Stimulated activated effector memory CD8-positive, alpha-beta T cell treated with anti-CD3 and anti-CD28 coated beads, Interleukin-12 subunit alpha, Interleukin-12 subunit beta, amount 100 ng/mL, for 72 hours (primary cell): ENCODE data around the gene GHR.

Experiments
- ATAC-seq: fragments of 150-1000 bp; cut with Tn5 transposase; 2 replicates; pipeline ENCODE4 v1.10.0; 2021
- DNase-seq, 2 donors: peaks; one replicate each; pipeline ENCODE4 v3.0.0; 2021 to 2022; ENCODE audit warnings: low spot score in 2 of 2
- H3K27ac Mint-ChIP-seq: one replicate; pipeline ENCODE4 v1.8.0; 2022; ENCODE audit warnings: mild to moderate bottlenecking, mixed read lengths
- H3K36me3 Mint-ChIP-seq: one replicate; pipeline ENCODE4 v1.8.0; 2022; ENCODE audit warnings: mild to moderate bottlenecking, mixed read lengths
- H3K4me1 Mint-ChIP-seq: one replicate; pipeline ENCODE4 v1.8.0; 2022; ENCODE audit warnings: mixed read lengths
- H3K4me3 Mint-ChIP-seq: one replicate; pipeline ENCODE4 v1.8.0; 2022; ENCODE audit warnings: mild to moderate bottlenecking, mixed read lengths
- H3K9me3 Mint-ChIP-seq: one replicate; pipeline ENCODE4 v1.8.0; 2022; ENCODE audit warnings: mixed read lengths

Gene GHR

DNA sequence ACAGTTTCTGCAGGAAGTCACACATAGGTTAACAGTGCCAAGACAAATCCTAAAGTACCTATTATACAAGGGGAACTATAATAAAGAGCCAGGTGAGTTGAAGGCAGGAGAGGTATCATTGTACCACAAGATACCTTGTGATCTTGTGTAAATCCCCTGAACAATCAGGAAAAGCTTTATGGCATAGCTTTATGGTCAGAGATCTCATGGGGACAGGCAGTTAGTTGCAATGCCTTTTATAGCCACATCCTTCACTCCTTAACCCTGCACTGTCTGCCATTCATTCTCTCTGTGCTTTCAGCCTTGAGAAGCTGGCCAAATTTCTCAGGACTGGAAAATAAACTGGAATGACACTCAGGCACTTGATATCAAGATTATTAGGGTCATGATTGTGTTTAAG lies 97.0 kb downstream of the GHR start:
- Mint-ChIP-seq H3K4me3 (no peak overlapping the region), H3K4me1 (no peaks in the 10 kb centered on the region), H3K27ac (no peak overlapping the region), H3K36me3 (no peaks in the 10 kb centered on the region), H3K9me3 (no peaks in the 10 kb centered on the region)
- DNase-seq (no peak), ATAC-seq (no peak)

- DNase-seq (no peak), ATAC-seq (no peak)
- H3K4me3 Mint-ChIP-seq = no peak overlapping the region
- H3K9me3 Mint-ChIP-seq = no peaks in the 10 kb centered on the region
- no peak overlapping the region for H3K27ac Mint-ChIP-seq
- no peaks in the 10 kb centered on the region for H3K36me3 Mint-ChIP-seq
- H3K4me1 Mint-ChIP-seq = no peaks in the 10 kb centered on the region
Measured at GRCh38 chr5:42520957-42521356, 97.7 kb downstream of the GHR start.

DNA sequence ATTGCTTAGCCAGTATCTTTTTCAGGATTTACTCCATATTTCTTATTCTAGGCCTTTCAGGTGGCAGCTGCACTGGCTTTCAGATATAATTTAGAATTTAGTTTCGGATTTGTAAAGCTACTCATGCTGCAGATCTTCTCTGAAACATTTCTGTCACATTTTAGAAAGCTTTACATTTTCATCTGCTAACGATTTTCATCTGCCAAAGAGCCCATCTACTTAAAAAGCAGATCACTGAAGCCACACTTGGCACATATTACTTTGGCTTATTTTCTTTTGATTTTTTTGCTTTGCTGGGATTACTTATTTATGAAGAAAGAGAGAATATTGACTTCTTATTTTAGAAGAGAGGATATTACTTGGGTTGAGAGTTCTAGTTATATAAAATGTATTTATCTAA lies 98.2 kb downstream of the GHR start:
- Mint-ChIP-seq H3K9me3 (no peaks in the 10 kb centered on the region), H3K36me3 (no peaks in the 10 kb centered on the region), H3K4me3 (no peak overlapping the region), H3K4me1 (no peaks in the 10 kb centered on the region), H3K27ac (no peak overlapping the region)
- no peak for ATAC-seq
- no peak for DNase-seq

DNA sequence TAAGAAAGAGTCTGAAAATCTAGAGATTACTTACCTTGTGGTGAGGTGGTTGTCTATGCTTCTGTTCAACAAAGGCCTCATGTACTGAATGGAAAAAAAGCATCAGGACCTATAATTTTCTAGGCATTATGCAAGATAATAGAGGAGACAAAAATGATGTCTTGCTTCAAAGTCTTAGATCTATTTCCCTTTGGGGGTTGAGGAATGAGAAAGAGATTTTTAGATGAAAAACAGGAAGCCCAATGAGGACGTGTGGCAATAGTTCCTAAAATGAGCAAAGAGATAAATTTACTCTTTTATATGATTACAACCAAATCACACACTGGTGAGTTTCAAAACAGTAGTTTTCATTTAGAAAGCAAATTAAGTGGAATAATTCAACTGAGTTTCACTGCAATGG lies 99.5 kb downstream of the GHR start:
- Mint-ChIP-seq H3K36me3 (no peaks in the 10 kb centered on the region), H3K27ac (no peak overlapping the region), H3K4me3 (no peak overlapping the region), H3K9me3 (no peaks in the 10 kb centered on the region), H3K4me1 (no peaks in the 10 kb centered on the region)
- no peak for ATAC-seq
- no peak for DNase-seq

DNA sequence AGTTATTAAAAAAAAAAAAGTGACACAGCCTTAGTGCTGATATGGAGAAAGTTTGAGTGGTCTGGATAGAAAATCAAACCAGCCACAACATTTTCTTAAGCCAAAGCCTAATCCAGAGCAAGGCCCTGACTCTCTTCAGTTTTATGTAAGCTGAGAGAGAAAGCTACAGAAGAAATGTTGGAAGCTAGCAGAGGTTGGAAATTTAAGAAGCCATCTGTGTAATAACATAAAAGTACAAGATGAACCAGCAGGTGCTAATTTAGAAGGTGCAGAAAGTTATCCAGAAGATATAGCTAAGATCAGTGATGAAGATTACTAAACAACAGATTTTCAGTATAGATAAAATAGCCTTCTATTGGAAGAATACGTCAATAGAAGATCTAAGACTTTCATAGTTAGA lies 102.9 kb downstream of the GHR start:
- ATAC-seq = no peak
- no peaks in the 10 kb centered on the region for H3K4me1 Mint-ChIP-seq
- no peak overlapping the region for H3K27ac Mint-ChIP-seq
- no peaks in the 10 kb centered on the region for H3K36me3 Mint-ChIP-seq
- H3K4me3 Mint-ChIP-seq = no peak overlapping the region
- H3K9me3 Mint-ChIP-seq = no peaks in the 10 kb centered on the region
- no peak for DNase-seq

DNA sequence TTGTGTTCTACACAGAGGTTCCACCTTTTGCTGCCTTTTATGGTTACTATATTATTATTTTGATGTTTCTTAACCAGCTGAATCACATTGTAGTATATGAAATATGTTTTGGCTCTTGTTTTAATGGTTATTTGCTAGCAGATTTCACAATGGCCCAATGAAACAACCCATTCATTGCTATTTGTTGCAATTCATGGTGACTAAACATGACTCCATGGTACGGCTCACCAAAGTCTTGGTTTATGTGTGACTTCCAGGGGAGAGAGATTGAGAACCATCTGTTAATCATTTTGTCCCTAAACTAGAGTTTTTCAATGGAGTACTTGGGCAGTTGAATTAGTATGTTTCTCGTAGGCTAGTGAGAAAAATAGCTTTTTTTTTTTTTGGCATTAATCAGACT lies 108.4 kb downstream of the GHR start:
- no peaks in the 10 kb centered on the region for H3K4me1 Mint-ChIP-seq
- no peak overlapping the region for H3K27ac Mint-ChIP-seq
- H3K36me3 Mint-ChIP-seq = no peaks in the 10 kb centered on the region
- H3K4me3 Mint-ChIP-seq = no peak overlapping the region
- no peaks in the 10 kb centered on the region for H3K9me3 Mint-ChIP-seq
- DNase-seq = no peak
- ATAC-seq = no peak

DNA sequence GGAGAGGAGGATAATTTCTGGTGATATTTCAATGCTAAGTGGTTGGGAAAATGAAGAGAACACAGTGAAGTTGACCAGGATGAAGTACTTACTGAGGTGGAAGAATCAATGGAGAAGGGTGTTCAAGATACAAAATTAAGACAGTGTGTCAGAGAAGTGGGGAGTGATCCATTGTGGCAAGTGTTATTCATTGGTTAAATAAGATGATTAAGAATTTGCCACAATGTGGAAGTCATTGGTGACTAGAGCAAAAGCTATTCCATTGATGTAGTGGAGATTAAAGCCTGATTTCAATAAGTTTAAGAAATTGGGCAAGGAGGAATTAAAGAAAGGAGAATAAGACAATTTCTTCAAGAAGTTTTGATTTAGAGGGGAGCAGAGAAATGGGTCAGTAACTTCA lies 118.9 kb downstream of the GHR start:
- Mint-ChIP-seq H3K9me3 (peaks cover 6% of the 10 kb centered on the region), H3K36me3 (no peaks in the 10 kb centered on the region), H3K27ac (no peak overlapping the region), H3K4me3 (no peak overlapping the region), H3K4me1 (no peaks in the 10 kb centered on the region)
- no peak for ATAC-seq
- no peak for DNase-seq

- Mint-ChIP-seq H3K4me1 (no peaks in the 10 kb centered on the region), H3K9me3 (peaks cover 6% of the 10 kb centered on the region), H3K36me3 (no peaks in the 10 kb centered on the region), H3K27ac (no peak overlapping the region), H3K4me3 (no peak overlapping the region)
- no peak for DNase-seq
- no peak for ATAC-seq
Measured at GRCh38 chr5:42543774-42544173, 120.5 kb downstream of the GHR start.

- Mint-ChIP-seq H3K36me3 (no peaks in the 10 kb centered on the region), H3K27ac (no peak overlapping the region), H3K4me1 (no peaks in the 10 kb centered on the region), H3K9me3 (peaks cover 5% of the 10 kb centered on the region), H3K4me3 (no peak overlapping the region)
- DNase-seq (no peak), ATAC-seq (no peak)
Measured at GRCh38 chr5:42545038-42545437, 121.8 kb downstream of the GHR start.

GRCh38 chr5:42547141-42547540 lies 123.9 kb downstream of the GHR start:
- Mint-ChIP-seq H3K9me3 (no peaks in the 10 kb centered on the region), H3K4me3 (no peak overlapping the region), H3K4me1 (no peaks in the 10 kb centered on the region), H3K36me3 (no peaks in the 10 kb centered on the region), H3K27ac (no peak overlapping the region)
- DNase-seq = no peak
- ATAC-seq = no peak

DNA sequence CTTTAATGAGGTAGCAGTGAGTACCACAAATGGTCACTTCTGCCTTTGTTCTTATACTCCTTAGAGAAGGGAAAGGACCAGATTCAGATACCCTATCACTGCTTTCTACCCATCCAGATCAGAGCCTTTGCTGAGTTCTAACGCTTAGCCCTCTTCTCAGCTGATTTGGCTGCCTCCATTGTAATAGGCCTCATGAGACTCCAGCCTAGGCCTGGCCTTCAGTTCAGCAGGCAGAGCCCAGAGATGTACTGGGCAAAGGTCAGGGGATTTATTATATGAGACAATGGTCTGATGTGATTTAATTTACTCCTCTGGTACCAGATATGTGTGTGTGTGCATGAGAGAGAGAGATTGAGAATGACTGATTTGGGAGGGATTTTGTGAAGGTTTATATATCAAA lies 124.7 kb downstream of the GHR start:
- no peaks in the 10 kb centered on the region for H3K4me1 Mint-ChIP-seq
- no peak overlapping the region for H3K27ac Mint-ChIP-seq
- H3K36me3 Mint-ChIP-seq = no peaks in the 10 kb centered on the region
- no peaks in the 10 kb centered on the region for H3K9me3 Mint-ChIP-seq
- DNase-seq (no peak), ATAC-seq (no peak)
- H3K4me3 Mint-ChIP-seq = no peak overlapping the region

DNA sequence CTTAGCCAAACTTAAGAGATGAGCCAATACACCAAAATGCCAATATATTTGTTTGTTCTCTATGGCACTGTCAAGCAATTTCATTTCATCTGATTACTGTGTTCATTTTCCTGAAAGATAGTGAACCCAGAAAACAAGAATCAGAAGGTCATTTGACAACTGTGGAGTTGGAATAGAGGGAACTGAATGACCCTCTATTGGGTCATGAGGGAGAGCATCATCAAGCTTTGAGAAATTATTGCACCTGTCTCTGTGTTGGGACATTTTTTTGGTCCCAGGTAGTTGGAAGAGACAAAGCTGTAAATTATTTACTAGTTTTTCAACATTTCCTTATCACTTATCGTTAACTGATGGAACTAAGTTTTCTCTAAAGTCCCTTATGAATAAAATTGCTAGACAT lies 129.4 kb downstream of the GHR start:
- Mint-ChIP-seq H3K27ac (no peak overlapping the region), H3K9me3 (no peaks in the 10 kb centered on the region), H3K36me3 (no peaks in the 10 kb centered on the region), H3K4me3 (no peak overlapping the region), H3K4me1 (no peaks in the 10 kb centered on the region)
- DNase-seq (no peak), ATAC-seq (no peak)

GRCh38 chr5:42553461-42553860 lies 130.2 kb downstream of the GHR start:
- Mint-ChIP-seq H3K4me3 (no peak overlapping the region), H3K4me1 (no peaks in the 10 kb centered on the region), H3K9me3 (no peaks in the 10 kb centered on the region), H3K36me3 (no peaks in the 10 kb centered on the region), H3K27ac (no peak overlapping the region)
- no peak for ATAC-seq
- no peak for DNase-seq

DNA sequence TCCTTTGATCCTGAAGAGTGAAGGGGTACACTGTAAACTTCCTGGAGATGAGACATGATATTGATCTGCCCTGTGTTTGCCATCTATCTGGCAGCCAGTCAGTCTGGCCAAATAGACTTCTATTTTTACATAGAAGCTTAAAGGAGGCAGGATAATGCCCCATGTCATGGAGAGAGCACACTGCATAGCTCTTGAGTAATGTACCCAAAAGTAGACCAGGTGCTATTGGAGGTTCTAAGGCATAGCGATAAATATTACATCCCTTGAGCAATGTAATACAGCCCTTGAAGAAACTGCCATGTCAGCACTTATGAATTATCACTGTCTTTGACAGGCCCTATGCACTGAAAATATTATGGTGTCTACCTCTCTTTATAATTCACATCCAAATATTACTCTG lies 131.8 kb downstream of the GHR start:
- H3K4me1 Mint-ChIP-seq = no peaks in the 10 kb centered on the region
- no peaks in the 10 kb centered on the region for H3K36me3 Mint-ChIP-seq
- H3K4me3 Mint-ChIP-seq = no peak overlapping the region
- no peaks in the 10 kb centered on the region for H3K9me3 Mint-ChIP-seq
- DNase-seq = no peak
- ATAC-seq = no peak
- no peak overlapping the region for H3K27ac Mint-ChIP-seq

GRCh38 chr5:42555797-42556196 lies 132.6 kb downstream of the GHR start:
- Mint-ChIP-seq H3K36me3 (no peaks in the 10 kb centered on the region), H3K4me3 (no peak overlapping the region), H3K27ac (no peak overlapping the region), H3K9me3 (no peaks in the 10 kb centered on the region), H3K4me1 (no peaks in the 10 kb centered on the region)
- DNase-seq (no peak), ATAC-seq (no peak)

DNA sequence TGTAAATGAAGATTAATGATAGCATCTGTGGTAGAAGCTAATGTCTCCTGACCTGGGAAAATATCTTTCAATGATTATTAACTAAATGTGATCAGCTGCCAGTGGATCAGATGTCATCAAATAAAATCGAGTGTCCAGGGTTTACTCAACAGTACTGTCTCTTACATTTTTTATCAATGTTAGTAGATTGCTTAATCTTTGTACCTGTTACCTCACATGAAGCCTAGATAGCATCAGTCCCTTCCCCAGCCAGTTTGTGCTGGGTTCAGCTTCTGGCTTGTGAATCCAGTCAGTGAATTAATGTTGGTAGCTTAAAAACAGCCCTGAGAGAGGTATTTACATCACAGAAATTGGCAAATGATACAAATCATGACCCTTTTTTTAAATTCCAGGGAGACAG lies 134.4 kb downstream of the GHR start:
- no peak for DNase-seq
- no peaks in the 10 kb centered on the region for H3K36me3 Mint-ChIP-seq
- H3K4me1 Mint-ChIP-seq = no peaks in the 10 kb centered on the region
- H3K27ac Mint-ChIP-seq = no peak overlapping the region
- no peaks in the 10 kb centered on the region for H3K9me3 Mint-ChIP-seq
- ATAC-seq = no peak
- H3K4me3 Mint-ChIP-seq = no peak overlapping the region

- DNase-seq (no peak), ATAC-seq (no peak)
- Mint-ChIP-seq H3K27ac (no peak overlapping the region), H3K4me3 (no peak overlapping the region), H3K36me3 (no peaks in the 10 kb centered on the region), H3K9me3 (no peaks in the 10 kb centered on the region), H3K4me1 (no peaks in the 10 kb centered on the region)
Measured at GRCh38 chr5:42561656-42562055, 138.4 kb downstream of the GHR start.
